Stimulated activated CD4-positive, alpha-beta T cell treated with anti-CD3 and anti-CD28 coated beads, Interleukin-12 subunit alpha, Interleukin-12 subunit beta, amount 100 ng/mL, for 24 hours (primary cell): ENCODE measurements around the gene ARHGAP26.
A peak's percentile ranks its signal among the peaks of the same experiment; 100 is the strongest.

Source experiments
- DNase-seq, 2 experiments: peaks; one replicate each; pipeline ENCODE4 v3.0.0-alpha.2; 2020; ENCODE audit warnings: low read depth in 2 of 2

The ARHGAP26 gene, protein sequence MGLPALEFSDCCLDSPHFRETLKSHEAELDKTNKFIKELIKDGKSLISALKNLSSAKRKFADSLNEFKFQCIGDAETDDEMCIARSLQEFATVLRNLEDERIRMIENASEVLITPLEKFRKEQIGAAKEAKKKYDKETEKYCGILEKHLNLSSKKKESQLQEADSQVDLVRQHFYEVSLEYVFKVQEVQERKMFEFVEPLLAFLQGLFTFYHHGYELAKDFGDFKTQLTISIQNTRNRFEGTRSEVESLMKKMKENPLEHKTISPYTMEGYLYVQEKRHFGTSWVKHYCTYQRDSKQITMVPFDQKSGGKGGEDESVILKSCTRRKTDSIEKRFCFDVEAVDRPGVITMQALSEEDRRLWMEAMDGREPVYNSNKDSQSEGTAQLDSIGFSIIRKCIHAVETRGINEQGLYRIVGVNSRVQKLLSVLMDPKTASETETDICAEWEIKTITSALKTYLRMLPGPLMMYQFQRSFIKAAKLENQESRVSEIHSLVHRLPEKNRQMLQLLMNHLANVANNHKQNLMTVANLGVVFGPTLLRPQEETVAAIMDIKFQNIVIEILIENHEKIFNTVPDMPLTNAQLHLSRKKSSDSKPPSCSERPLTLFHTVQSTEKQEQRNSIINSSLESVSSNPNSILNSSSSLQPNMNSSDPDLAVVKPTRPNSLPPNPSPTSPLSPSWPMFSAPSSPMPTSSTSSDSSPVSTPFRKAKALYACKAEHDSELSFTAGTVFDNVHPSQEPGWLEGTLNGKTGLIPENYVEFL

DNA sequence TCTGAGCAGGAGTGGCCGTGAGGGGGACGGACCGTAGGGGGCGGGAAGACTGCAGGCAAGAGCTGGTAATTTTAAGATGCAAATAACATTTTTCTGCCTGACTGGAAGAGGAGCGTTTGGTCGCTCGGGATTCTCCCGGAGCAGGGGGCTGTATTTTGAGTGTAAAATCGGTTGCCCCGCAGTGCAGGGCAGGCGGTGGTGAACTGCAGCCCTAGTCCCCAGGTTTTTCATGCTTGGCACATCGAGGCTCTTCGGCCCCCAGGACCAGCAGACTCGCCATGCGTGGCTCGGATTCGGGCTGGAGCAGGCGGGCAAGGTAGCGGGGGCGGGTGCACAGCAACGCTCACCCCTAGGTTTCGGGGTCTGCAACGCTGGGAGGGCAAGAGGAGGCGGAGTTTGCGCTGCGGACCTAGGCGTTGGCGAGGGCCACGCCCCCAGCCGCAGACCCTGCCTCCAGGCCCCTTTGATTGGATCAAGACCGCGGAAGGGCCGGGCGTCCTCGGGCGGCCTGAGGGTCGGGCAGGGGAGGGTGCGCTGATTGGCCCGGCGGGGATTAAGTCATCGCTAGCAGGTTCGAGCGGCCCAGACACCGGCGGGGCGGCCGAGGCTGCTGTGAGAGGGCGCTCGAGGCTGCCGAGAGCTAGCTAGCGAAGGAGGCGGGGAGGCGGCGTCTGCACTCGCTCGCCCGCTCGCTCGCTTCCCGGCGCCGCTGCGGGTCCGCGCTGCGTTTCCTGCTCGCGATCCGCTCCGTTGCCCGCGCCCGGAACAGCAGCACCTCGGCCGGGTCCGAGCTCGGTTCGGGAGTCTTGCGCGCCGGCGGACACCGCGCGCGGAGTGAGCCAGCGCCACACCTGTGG, at the start of gene ARHGAP26:
Gene ARHGAP26 (plus strand): TSS at position 585 of the 857 bp plus-strand sequence. CDS start 385 bp downstream, outside the sequence.
- DNase-seq, result peak; percentile 89 to 91

DNA sequence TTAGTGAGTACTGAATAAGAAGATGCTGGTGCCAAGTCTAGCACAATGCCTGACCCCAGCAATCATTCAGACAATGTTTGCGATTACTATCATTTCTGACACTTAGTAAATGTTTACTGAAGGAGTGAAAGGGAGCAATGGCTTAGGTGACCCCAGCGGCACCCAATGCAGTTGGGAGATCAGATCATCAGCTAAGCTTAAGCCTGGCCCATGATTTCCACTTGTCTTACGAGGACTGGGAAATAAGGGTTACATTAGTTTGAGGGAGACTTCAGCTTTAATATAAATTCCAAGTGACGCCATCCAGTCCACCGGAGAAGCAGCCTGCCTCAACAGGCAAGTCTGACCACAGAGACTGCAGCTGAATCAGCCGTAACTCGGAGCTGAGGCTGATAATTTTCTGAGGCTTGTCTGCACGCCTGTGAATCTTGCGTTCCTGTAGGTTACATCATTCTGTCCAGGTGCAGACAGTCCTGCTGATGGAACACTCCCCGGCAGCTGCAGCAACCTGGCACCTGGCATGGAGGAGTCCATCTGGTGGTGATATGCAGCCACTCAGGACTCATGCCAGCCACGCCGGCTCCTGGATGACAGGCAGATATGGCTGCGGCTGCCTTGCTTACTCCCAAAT, 49.4 kb upstream of the ARHGAP26 start:
- DNase-seq, result no peak

DNA sequence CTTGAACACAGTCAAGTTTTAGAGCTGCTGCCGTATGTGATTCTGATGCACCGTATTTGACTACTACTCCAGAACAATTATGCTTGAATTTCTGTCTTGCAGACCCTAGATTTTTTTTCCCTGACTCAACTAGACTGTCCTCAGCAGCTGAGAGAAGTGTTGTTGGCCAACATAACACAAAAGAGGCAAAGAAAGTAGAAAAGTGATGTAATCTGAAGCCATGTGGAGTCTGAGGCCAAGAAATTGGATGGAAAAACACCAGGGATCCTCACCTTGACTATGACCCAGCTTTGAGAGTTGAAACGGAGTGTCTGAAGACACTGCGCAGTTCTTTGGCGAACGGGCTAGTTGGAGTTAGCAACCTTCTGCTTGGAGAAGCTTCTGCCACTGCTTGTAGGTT, 48.0 kb upstream of the ARHGAP26 start:
- no peak for DNase-seq

DNA sequence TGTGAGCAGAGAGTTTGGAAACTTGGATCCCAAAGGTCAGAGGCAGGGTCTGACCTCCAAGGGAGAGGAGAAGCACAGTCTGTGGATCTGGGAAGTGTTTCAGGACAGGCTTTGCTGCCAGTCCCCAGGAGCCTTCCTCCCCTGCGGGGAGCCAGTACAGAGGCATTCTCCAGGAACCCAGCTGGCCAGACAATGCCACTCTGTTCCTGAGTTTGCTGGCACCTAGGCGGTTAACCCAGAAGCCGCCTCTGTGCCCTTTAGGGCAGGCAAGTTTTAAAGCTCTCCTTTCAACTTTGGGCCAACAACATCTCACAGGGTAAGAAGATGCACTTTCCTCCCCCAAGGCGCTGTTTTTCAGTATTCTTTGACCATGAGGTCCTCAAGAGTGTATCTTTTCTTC, 47.3 kb upstream of the ARHGAP26 start:
- DNase-seq, result no peak

DNA sequence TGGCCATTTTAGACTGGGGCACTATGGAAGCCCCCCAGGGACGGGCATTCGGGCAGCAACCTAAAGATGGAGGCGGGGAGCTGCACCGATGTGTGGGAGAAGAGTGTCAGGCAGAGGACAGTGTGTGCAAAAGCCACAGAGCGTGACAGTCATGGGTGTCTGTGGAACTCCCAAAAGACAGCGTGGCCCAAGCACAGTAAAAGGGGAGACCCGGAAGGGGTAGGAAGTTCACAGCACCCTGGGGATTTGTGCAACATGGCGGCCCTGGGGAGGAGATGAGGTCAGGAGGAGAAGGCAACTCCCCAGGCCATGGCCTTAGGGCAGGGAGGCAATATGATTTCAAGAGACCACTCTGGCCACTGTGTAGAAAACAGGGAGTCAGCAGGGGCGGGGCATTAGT, 45.4 kb upstream of the ARHGAP26 start:
- no peak for DNase-seq

DNA sequence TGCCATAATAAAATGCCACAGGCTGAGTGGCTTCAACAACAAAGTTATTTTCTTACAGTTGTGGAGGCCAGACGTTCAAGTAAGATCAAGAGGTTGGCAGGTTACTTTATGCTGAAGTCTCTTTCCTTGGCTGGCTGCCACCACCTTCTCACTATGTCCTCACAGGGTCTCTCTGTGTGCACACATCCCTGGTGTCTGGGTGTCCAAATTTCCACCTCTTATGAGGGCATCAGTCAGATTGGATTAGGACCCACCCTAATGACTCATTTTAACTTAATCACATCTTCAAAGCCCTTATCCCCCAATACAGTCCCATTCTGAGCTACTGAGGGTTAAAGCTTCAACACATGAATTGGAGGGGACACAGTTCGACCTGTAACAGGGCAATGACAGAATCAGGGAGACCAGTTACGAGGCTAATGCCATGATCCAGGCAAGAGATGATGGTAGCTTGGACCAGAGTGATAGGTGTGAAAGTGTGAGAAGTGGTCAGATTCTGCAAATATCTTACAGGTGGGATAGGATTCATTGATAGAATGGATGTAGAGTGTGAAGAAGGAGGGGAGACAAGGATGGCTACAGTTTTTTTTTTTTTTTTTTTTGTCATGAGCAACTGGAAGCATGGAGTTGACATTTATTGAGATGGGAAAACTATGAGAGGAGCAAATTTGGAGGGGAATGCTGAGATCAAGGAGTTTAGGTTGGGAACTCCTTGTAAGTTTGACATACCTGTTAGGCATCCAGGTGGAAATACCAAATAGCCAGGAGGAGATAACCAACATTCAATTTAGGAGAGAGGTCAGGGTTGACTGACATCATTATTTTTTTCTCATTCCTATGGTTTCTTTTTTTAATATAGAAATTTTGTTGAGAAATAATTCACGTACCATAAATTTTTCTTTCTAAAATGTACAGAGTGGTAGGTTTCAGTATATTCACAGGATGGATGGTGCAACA, 44.7 kb upstream of the ARHGAP26 start:
- DNase-seq, result no peak

DNA sequence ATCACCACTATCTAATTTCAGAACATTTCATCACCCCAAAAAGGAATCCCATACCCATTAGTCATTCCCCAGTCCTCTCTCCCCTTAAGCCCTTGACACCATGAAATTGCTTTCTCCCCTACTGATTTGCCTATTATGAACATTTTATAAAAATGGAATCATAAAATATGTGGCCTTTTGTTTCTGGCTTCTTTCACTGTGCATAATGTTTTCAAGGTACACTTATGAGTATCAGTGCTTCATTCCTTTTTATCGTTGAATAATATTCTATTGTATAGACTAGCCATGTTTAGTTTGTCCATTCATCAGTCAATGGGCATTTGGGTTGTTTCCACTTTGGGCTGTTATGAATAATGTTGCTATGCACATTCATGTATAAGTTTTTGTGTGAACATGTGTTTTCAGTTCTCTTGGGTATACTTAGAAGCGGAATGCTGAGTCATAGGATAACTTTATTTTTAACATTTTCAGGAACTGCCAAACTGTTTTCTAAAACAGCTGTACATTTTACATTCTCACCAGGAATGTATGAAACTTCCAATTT, 43.9 kb upstream of the ARHGAP26 start:
- no peak for DNase-seq

DNA sequence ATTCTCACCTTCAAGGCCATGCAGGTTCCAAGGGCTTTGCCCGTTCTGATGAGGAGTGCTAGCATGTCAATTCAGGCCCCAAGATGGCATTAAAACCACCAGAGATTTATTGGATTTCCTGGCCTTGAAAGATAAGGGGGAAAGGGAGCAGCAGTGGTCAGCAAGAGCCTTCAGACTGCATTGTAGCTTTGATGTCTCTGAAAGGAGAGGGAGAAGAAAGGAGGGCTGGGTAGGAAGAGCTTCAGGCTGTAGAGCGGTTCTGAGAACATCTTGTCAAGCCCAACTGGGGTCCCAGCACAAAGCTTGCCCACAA, 42.5 kb upstream of the ARHGAP26 start:
- DNase-seq, result no peak

DNA sequence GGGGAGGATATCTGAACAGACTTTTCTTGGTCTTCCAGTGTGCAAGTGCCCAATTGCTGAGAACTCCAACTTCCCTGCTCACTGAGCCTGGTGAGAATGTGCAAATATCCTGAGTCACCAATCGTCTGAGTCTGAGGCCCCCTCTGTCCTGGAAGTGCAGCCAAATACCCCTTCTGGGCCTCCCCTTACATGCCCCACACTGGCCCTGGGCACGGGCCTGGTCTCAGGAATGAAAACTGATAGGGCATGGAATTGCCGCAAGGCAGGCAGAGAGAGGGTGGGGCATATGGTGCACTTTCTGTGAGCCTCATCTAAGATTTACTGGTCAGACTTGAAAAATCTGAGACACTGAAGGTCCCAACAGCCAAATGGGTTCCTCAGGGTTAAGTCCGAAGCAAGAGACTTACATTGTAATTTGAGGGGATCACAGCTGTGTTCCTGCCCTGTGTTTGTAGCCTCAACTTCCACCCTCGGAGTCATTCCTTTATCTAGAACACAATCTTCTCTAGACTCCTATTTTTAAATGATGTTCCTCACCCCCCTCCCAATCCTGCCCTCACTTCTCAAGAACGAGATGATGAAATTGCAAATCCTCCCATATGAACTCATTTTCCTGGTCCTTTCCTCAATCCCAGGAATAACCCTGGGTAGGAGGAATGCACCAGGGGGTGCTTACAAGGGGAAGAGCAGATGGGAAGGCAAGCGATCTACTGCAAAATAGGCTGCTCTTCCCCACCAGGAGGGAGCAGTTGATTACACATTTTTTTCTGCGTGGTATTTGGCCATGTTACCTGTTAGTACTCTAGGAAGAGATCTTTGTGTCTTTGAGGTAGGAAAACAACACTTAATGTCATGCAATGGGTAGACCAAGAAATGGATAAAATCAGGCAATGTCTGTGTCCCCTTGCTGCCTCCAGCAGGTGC, 34.6 kb upstream of the ARHGAP26 start:
- no peak for DNase-seq

DNA sequence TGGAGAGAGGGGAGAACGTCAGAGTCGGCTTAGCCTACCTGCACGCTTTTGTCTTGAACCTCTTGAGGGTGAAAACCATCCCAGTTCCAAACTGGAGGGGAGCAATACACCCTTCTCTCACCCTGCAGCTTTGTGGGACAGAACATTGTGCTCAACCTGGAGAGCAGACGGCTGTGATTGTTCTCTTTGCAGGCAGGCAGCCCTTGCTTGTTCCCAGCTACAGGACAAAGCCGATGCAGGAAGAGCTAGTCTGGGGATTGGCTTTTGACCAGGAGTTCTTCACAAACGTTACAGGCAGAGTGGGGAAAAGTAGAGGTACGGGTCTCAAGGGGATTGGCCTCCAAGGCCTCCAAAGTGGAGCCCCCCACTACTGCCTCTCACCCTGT, 33.9 kb upstream of the ARHGAP26 start:
- DNase-seq, result no peak

DNA sequence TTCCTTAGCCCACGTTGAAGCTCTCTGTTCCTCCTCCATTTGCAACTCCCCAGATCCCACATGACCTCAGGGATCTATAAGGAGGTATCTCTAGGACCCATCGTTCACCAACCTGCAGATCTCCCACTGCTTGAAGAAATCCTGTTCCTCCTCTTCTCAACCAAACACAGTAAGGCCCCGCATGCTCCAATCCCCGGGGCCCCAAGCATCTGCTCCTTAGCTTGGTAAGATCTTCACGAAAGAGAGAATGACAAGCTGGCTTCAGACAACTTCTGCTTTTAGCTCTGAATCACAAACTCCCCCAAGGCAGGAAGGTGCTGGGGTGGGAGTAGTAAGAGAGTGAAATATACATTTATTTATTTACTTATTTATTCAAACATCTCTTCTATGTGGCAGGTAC, 33.0 kb upstream of the ARHGAP26 start:
- DNase-seq, result no peak

DNA sequence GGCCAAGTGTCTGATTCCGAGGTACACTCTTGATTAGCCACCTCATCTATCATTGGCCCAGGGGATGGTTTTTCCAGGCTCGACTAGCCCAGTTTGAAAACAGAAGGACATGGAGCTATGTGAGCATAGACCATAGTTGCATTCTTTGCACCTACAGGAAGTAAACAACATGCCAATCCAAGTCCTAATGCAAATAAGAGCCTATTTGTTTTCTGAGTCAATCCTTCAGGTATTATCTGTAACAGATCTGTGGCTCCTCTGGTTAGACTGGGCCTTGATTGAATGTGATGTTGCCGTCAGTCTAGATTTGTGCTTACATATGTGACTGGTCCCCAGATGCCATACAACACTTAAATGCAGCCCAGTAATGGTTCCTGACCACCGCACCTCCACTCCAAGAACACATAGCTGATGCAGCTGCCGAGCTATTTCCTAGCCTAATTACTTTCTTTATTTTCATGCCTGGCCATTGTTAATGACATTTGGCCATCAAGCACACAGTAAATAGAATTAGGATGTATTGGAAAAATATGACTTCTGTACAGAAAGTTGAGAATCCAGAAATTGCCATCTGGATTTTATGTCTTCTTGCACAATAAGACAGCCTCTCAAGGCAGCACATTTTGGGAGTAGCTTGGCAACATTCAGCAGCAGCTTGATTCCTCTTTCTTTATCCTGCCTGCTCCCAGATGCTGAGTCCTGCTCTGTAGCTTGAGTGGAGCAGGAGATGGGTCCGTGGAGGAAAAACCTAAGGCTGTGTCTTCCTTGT, 29.5 kb upstream of the ARHGAP26 start:
- DNase-seq, result no peak

DNA sequence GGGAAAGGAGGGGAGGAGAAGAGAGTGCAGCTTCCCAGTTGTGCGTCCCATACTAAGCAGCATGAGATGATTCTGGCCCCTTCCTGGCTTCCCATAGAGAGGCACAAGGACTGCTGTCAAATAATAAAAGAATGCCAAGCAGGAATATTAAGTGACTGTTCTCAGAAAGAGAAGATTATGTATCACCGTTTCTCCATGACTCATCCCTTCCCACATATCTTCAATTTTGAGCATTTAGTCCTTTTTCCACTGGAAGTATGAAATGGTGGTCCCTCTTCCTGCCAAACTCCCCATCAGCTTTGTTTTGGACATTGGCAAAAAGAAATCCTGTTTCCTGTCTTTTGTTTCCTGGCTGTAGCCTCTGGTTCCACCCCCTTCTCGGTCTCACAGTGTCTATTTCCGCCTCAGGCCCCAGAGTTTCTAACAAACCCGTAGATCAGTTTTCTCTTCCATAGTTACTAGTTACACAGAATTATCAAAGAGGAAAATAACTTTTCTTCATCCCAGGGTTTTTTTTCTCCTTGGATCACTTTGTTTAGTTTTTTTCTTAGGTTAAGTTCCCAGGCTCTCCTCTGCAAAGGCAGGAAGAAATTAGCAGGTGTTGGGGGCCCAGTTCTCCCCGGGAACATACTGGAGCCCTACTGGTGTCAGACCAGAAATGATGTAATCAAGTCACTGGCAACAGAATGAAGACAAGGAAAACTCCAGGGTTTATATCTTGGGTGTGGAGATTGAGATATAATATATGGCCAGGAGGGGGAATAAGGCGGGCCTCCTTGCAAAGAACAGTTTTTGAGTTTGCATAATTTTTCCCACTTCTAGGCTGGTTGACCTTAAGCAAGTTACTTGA, 26.4 kb upstream of the ARHGAP26 start:
- DNase-seq, result no peak

DNA sequence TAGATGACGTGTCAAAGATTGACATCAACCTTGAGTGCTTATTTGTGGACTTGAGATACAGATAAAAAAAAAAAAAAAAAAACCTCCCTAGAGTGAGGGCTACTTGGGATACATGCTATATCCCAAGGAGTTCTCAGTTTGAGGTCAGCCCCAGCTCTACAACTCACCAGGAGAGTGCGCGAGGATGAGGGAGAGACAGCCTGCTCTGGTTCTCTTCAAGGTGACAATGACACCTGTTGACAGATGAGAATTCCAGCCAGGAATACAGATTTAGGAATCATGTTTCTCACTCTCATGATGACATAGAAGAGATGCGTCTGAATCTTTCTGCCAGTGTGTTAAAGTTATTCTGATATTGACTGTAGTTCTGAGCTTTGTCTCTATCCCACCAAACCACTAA, 24.9 kb upstream of the ARHGAP26 start:
- DNase-seq, result no peak

DNA sequence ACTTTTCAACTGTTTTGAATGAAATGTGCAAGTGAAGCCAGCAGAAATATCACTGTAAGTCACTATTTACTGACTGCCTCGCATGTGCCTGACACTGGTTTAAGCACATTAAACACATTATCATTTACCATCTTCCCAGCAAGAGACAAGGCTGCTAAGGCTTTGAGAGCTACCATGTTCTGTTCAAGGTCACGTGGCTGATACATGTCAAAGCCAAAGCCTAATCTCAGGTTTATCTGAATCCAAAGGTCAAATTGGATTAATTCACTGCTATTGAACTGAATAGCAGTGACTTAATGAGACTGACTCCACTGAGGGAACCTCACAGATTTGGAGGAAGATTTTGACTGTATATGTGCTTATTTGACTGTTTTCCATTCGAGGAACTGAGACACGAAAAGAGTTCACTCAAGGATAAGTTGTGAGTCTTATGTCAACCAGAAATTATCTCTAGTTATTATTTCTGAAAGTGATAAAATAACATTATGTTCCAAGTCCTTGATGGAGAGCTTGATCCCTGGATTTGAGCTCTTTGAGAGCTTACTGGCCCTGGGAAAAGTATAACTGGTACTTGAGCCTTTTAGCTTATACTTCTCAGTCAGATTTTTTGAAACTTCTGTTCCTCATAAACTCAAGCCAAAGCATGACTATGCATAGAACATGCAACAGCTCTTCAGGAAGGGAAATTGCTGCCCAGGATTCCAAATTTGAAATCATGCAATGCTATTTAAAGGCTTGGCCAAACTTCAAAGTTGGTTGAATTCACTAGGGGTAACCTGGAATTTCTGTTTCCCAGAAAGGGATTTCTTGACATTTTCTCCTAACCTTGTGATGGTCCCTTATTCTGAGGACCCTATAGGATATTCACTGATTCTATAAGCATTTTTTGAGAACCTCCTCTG, 23.4 kb upstream of the ARHGAP26 start:
- DNase-seq, result no peak

DNA sequence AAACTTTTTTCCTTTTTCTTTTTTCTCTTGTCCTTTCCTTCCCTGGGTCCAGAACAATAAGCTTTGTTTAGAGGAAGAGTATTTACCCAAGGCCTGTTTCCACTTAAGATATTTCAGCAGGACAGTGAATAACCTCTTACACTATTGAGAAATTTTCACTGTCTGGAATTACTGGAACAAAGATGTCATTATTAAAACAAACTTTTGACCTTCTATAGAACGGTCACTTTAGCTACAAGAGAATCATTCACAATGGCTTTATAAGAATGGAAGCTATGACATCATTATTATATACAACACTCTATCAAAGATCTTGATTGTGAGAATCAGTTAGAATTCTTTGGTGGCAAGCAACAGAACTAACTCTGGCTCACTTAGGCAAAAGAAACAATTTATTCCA, 22.0 kb upstream of the ARHGAP26 start:
- no peak for DNase-seq
